ENCODE results near the gene DOLPP1. TPM values are rescaled to one million over a fixed set of nuclear protein-coding genes. Genes with fewer than 3 reads are reported as not detected.
"Not testable (repeated sequence)": the region's sequence is repeated elsewhere in the genome, so short reads cannot be mapped to it uniquely, and the experiment has no call there.

Gene DOLPP1
- total and polyA plus RNA-seq, 8 donors: 4.2 to 10.5 (median 6.7) TPM

DNA sequence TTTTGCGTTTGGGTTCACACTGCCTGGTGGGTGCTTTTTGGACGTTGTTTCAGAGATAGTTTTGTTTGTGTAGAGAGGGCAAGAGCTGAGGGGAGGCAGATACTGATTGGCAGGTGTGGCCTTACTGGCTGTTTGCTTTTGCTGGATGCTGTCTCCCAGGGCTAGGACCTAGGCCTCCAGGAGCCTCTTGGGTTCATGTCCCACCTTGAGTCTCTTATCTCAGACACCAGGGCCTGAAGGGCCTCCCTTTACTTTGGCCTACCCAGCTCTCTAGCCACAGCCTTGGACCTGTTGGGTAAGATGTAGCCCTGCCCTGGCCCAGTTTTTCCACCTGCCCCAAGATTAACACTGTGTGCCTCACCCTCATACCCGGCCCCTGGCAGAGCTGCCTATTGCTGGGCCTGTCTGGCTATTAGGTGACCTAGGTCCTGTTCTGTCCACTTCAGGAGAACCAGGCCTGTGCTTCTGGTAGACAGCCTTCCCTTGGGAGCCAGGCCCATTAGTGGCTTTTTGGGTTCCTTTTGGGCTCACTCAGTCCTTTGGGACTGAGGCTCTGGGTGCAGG is 43.7 kb downstream of the DOLPP1 start:
- DNase-seq (no peak), ATAC-seq (no peak), FAIRE-seq (no peak)
- WGBS, 2 donors: 54% methylated on average over 3 of the region's 3 CpGs
- H3K9me3 ChIP-seq: no peaks in the 10 kb centered on the region
- no peaks in the 10 kb centered on the region for H3K27me3 ChIP-seq
- no peak overlapping the region for H3K27ac ChIP-seq
- H3K36me3 ChIP-seq: peaks cover 0 to 30% (median 9%) of the 10 kb centered on the region in 3 donors
- no peaks in the 10 kb centered on the region for H3K4me1 ChIP-seq
- H3K4me3 ChIP-seq: no peak overlapping the region
- TF ChIP-seq, protein P1, sequence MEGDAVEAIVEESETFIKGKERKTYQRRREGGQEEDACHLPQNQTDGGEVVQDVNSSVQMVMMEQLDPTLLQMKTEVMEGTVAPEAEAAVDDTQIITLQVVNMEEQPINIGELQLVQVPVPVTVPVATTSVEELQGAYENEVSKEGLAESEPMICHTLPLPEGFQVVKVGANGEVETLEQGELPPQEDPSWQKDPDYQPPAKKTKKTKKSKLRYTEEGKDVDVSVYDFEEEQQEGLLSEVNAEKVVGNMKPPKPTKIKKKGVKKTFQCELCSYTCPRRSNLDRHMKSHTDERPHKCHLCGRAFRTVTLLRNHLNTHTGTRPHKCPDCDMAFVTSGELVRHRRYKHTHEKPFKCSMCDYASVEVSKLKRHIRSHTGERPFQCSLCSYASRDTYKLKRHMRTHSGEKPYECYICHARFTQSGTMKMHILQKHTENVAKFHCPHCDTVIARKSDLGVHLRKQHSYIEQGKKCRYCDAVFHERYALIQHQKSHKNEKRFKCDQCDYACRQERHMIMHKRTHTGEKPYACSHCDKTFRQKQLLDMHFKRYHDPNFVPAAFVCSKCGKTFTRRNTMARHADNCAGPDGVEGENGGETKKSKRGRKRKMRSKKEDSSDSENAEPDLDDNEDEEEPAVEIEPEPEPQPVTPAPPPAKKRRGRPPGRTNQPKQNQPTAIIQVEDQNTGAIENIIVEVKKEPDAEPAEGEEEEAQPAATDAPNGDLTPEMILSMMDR (IDR thresholded peaks at IDR 0.05): no peak
- intact Hi-C loops (cut with DNase I): loop anchor here in 1 of 3 donors (10.0 kb wide), 1 partner anchor 670 kb away; no protein-coding TSS in a partner anchor

DNA sequence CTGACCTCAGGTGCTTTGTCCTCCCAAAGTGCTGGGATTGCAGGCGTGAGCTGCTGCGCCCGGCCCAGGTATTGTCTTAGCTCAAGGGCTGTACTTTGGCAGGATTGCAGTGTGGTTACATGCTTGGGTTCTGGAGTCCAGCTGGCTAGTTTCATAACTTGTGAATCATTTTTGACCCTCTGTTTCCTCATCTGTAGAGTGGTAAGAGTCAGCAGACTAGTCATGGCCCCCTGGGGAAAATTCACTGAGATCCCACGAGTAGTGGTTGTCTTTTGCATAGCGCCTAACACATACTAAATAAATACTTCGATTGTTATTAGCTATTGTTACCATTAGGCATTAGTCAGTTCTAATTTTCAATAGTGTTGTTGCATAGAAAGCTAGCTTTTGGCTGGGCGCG is 44.6 kb downstream of the DOLPP1 start:
- 92 to 93% methylated on average over 8 of the region's 8 CpGs for WGBS, 2 donors
- Histone ChIP-seq H3K27ac (no peak overlapping the region), H3K4me3 (no peak overlapping the region), H3K9me3 (no peaks in the 10 kb centered on the region), H3K4me1 (no peaks in the 10 kb centered on the region), H3K27me3 (no peaks in the 10 kb centered on the region), H3K36me3 (peaks cover 0 to 32% (median 9%) of the 10 kb centered on the region in 3 donors)
- ATAC-seq: peak in 2 of 4 donors; percentile 29 to 44
- no peak for FAIRE-seq
- no peak for DNase-seq
- intact Hi-C loops (cut with DNase I): loop anchor here in 1 of 3 donors (10.0 kb wide), 1 partner anchor 669 kb away; no protein-coding TSS in a partner anchor
- TF ChIP-seq, protein P1 (IDR thresholded peaks at IDR 0.05): no peak

DNA sequence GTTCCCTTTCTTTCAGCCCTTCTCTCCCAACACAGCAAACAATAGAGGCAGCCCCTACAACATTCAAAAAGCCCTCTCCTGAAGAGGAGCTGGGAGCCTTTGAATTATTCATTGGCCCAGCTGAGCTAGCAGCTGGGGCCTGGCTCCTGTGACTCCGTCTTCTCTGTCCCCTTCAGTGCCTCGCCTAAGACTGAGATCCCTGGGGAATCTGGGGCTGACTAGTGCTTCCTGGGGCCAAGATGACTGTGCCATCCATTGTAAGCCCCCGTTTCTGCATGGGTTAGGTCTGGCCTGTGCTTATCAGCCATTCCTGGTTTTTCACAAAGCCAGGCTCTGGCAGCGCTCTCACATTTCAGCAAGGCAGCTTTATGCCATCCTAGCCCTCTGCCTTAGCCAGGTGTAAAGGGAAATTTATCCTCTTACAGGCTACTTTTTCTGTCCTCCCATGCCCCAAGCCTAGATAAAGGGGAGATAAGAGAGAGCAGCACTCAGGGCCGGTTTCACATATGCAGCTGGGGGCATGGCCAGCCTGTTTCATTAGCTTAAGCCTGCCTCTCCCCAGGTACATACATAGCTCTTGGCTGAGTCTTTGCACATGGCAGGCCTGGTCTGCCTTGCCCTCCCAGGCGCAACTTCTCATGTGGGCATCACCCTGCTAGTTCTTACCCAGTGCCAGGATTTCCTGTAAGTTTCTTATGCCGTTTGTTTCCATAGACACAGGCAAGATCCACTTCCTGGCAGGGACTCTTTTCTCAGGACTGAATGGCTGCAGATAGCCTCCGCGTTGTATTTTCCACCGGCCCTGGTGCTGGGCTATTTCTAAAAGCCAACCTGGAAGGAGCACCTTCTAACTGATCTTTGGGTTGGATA is 46.1 kb downstream of the DOLPP1 start:
- H3K27ac ChIP-seq: no peak overlapping the region
- H3K36me3 ChIP-seq: peaks cover 0 to 18% (median 0%) of the 10 kb centered on the region in 3 donors
- ATAC-seq (no peak), DNase-seq (no peak), FAIRE-seq (no peak)
- H3K4me3 ChIP-seq: no peak overlapping the region
- no peaks in the 10 kb centered on the region for H3K9me3 ChIP-seq
- intact Hi-C loops (cut with DNase I): loop anchor here in 1 of 3 donors (10.0 kb wide), 1 partner anchor 668 kb away; no protein-coding TSS in a partner anchor
- TF ChIP-seq, protein P1 (IDR thresholded peaks at IDR 0.05): no peak
- H3K27me3 ChIP-seq: no peaks in the 10 kb centered on the region
- WGBS, 2 donors: 73 to 75% methylated on average over 10 of the region's 10 CpGs
- H3K4me1 ChIP-seq: no peaks in the 10 kb centered on the region

DNA sequence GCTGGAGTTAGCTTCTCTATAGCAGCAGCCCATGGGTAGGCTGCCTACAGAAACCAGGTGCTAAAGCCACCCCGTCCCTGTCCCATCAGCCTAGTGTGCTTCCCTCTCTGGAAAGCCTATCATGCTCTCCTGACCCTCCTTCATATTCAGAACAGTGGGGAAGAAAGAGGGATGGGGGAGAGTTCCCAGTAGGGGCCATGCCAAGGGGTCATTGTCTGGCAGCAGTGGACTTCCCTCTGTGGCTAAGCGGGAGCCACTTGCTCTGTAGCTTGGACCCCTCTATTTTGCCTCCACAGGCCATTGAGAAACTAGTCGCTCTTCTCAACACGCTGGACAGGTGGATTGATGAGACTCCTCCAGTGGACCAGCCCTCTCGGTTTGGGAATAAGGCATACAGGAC is 47.8 kb downstream of the DOLPP1 start:
- FAIRE-seq: no peak

DNA sequence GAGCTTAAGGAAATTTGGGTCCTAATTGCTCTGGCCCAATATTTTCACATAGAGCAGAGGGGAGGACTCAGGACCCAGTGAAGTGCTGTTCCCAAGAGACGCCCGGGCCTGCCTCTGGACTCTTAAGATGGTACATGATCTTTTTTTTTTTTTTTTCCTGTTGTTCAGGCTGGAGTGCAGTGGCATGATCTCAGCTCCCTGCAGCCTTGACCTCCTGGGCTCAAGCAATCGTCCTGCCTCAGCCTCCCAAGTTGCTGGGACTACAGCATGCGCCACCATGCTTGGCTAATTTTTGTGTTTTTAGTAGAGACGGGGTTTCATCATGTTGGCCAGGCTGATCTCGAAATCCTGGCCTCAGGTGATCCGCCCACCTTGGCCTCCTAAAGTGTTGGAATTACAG is 49.4 kb downstream of the DOLPP1 start:
- not testable (repeated sequence) for H3K4me3 ChIP-seq, H3K27me3 ChIP-seq, FAIRE-seq, H3K4me1 ChIP-seq, H3K36me3 ChIP-seq, ATAC-seq, DNase-seq, H3K27ac ChIP-seq, H3K9me3 ChIP-seq
- WGBS, 2 donors: 90 to 92% methylated on average over 7 of the region's 7 CpGs
- intact Hi-C loops (cut with DNase I): loop anchor here in 2 of 3 donors (5.0 to 10.0 kb wide), 3 partner anchors 42 to 657 kb away; no protein-coding TSS in a partner anchor

More for the DNA sequence above, 47.8 kb downstream of the DOLPP1 start:
- intact Hi-C loops (cut with DNase I): loop anchor here in 1 of 3 donors (10.0 kb wide), 1 partner anchor 666 kb away; no protein-coding TSS in a partner anchor
- H3K9me3 ChIP-seq: no peaks in the 10 kb centered on the region
- TF ChIP-seq, protein P1 (IDR thresholded peaks at IDR 0.05): no peak
- WGBS, 2 donors: 91 to 94% methylated on average over 5 of the region's 5 CpGs
- no peaks in the 10 kb centered on the region for H3K27me3 ChIP-seq
- no peak overlapping the region for H3K27ac ChIP-seq
- no peak overlapping the region for H3K4me3 ChIP-seq
- H3K36me3 ChIP-seq: peaks cover 0 to 16% (median 0%) of the 10 kb centered on the region in 3 donors
- ATAC-seq (no peak), DNase-seq (no peak)
- no peaks in the 10 kb centered on the region for H3K4me1 ChIP-seq

Data from pancreas (tissue), 10 donors.